ELF-1 (cell line): ENCODE measurements around the gene JOSD2.

ENCODE experiments used
- DNase-seq: peaks from one replicate; pipeline ENCODE4 v3.0.0-alpha.2; 2016; ENCODE audit warnings: low read depth, low spot score

Gene JOSD2, protein sequence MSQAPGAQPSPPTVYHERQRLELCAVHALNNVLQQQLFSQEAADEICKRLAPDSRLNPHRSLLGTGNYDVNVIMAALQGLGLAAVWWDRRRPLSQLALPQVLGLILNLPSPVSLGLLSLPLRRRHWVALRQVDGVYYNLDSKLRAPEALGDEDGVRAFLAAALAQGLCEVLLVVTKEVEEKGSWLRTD

DNA sequence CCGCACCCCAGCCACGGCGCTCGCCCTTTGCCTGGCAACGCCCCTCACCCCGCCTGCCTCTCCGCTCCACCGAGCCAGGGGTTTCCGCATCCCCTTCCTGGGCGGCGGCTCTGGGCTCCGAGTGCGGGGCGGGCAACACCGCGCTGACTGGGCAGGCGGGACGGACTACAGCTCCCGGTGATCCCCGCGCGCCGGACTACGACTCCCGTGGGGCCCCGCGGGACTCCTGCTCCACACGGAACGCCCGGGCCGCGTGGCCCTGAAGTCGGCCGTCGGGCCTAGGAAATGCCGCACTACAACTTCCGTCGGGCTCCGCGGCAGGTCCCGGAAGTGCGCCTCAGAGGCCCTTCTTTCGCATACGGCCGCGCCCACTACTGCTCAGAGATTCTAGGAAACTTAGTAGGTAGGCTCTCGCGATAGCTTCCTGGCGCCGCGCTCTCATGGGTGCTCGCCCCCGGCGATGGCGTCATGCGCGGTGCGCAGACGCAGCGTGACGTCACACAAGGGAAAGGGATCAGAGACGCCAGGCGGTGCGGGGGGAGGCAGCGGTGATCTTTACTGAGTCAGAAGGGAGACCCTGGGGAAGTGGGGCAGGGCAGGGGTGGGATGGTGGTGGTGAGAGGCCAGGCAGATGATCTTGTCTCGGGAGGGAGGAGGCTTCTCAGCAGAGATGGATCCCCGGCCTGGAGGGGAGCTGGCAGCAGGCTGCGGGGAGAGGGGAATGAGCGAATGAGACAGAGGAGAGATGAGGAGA, at the start of gene JOSD2:
Gene JOSD2, minus strand, starts transcription at position 123 of the 754 bp plus-strand sequence. CDS start 760 bp downstream, outside the sequence.
- DNase-seq: peak; percentile 100

DNA sequence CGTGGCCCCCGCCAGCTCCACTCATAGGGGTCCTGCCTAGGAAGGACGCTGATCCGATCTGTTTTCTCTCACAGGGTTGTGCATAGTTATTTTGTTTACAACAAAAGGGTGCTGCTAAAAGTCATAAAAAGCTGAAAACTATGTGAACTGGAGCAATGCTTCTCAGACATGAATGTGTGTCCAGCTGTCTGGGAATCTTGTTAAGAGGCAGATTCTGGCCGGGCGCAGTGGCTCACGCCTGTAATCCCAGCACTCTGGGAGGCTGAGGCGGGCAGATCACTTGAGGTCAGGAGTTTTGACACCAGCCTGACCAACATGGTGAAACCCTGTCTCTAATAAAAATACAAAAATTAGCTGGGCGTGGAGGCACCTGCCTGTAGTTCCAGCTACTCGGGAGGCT, 48.6 kb upstream of the JOSD2 start:
- DNase-seq: no peak

GRCh38 chr19:50558449-50558848, 47.5 kb upstream of the JOSD2 start:
- DNase-seq: no peak

DNA sequence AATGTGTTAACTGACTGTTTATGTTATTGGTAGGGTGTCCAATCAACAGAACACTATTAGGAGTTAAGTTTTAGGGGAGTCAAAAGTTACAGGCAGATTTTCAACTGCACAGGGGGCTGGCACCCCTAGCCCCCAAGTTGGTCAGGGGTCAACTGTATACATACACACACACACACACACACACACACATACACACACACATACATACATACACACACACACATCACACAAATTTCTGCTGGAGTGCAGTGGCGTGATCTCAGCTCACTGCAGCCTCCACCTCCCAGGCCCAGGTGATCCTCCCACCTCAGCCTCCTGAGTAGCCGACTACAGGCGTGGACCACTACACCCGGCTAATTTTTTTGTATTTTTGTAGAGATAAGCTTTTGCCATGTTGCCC, 47.0 kb upstream of the JOSD2 start:
- no peak for DNase-seq

DNA sequence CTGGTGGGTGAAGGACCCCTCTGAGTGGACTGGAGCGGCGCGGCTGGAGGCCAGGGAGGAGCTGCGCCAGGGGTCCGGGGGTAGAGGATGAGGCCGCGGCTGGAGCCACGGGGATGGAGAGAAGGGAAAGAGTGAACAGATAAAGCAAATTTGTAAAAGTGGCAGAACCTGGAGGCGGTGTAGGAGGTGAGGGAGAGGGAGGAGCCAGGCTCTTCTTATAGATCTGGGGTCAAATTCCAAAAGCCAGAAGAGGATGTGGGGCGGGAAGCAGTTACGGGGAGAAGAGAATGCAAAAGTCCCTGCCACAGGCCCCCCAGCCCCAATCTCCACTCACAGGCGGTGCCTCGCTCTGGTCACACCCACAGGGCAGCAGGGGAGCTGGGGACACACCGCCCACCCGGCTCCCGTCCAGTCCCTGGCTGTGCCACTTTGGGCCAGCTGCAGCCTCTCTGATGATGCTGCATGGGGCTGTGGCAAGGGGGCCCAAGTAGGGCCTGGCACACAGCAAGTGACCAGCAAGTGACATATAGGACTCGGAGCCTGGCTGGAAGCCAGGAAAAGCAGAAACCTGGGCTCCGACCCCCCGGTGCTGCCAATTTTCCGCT, 46.1 kb upstream of the JOSD2 start:
- no peak for DNase-seq

GRCh38 chr19:50556282-50557008, 45.5 kb upstream of the JOSD2 start:
- peak; percentile 91 for DNase-seq

DNA sequence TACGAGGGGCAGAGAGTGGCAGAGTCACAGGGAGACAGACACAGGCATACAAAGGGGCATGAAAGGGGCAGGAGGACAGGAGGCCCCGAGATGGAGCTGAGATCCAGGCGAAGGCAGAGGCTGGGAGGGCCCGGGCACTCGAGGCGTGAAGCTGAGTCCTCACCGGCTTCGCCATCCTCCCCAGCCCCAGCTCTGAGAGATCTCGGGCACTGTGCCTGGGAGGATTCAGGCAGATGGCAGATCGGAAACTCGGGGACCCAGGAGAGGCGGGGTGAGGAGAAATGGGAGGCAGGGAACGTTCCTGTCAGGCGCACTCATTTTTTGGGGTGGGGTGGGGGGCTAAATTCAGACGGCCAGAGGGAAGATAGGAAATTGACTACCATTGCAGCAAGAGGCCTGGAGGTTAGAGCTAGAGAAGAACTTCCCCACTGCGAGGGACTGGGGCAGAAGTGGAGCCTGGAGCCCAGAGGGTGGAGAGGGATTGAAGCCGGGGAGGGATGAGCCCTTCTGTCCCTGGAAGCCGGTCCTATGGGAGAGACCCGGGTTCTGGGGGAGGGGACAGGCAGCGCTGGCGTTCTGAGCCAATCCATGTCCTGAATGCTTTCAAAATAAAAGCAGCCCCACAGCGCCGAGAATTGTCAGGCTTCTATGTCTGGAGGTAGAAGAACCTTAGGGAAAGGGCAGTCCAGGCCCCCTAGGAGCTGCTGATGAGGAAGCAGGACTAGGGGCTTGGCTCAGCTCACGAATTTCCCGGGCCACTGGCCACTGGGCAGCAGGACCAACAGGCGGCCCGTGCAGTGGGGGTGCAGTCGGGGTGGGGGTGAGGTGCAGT, 44.7 kb upstream of the JOSD2 start:
- peak; percentile 61 for DNase-seq

DNA sequence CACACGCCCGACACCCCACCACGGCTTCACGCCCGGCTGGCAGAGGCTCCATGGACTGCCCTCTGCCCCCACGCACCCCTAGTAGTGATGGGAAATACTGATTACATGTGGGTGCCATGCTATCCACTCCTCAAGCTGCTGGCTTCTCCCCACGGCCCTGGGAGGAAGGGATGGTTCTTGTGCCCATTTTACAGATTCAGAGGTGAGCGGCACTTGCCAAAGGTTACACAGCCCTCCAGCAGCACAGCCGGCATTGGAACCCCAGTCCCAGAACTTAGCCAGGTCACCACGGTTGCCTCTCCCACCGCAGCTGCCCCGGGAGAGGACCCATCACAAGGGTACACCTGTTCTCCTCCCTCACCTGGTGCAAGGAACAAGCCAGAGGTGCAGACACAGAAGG, 44.0 kb upstream of the JOSD2 start:
- no peak for DNase-seq

DNA sequence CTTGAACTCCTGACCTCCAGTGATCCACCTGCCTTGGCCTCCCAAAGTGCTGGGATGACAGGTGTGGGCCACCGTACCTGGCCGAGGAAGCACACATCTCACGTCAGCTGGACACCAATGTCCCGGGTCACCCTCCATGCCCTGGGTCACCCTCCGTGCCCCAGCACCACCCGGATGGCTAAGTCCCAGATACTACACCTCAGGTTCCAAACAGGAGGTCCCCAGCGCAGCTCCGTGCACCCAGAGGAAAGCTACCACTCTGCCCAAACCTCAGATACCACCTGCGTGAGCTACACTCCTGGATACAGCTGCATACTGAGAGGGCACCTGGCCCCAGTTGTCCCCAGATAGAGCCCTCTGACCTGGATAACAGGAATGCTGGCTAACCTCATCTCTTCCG, 43.2 kb upstream of the JOSD2 start:
- no peak for DNase-seq

DNA sequence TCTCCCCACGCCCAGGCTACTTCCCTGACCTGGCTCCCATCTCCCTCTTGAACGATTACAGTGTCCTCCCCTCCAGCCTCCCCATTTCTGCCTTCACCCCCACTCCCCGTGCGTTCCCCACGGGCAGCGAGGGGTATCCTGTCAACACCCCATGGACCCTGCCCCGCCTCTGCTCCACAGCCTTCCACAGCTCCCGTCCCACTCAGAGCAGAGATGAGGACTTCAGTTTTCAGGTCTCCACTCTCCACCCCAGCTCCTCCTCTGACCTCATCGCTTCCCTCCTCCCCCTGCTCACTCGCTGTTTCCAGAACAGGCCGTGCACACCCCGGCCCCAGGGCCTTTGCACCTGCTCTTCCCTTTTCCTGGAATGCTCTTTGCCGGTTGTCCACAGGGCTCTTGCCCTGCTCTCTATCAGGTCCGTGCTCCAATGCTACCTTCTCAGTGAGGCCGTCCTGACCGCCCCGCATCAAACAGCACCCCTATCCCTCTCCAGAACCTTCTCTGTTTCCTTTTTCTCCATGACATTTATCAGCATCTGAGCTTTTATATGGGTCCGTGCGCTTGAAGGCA, 42.2 kb upstream of the JOSD2 start:
- DNase-seq: no peak

GRCh38 chr19:50552540-50552939, 41.5 kb upstream of the JOSD2 start:
- no peak for DNase-seq

- DNase-seq: peak; percentile 48
Observed at GRCh38 chr19:50551715-50552187, 40.8 kb upstream of the JOSD2 start.

DNA sequence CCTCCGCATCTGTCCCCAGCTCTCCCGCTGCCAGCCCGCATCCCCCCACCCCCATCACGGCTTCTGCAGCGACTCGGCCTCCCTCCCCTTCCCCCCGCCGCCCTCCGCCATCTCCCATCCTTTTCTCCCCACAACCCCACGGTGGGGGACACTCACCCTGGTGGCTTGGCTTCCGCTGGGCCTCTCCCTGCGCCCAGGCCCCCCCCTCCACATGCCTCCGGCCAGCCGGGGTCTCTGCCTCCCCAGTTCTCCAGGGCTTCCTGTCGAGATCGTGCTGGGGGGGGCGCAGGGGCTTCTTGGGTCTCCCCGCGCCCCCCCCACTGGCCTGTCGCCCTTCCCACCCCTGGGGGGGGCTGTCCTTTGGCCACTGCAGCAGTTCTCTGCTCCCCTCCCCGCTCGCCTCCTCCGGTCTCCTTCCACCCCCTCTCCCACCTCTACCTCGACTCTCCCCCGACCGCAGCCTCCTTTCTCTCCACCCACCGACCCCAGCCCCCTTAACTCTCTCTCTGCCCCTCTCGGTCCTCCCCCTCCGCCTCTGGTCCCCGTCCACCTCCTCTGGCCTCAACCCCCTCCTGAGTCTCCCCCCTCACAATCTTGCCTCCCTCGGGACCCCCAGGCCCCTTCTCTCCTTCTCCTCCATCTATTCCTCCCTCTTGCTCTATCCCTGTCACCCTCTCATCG, 40.2 kb upstream of the JOSD2 start:
- DNase-seq: no peak

- DNase-seq: no peak
Observed at GRCh38 chr19:50550594-50550966, 39.6 kb upstream of the JOSD2 start.

DNA sequence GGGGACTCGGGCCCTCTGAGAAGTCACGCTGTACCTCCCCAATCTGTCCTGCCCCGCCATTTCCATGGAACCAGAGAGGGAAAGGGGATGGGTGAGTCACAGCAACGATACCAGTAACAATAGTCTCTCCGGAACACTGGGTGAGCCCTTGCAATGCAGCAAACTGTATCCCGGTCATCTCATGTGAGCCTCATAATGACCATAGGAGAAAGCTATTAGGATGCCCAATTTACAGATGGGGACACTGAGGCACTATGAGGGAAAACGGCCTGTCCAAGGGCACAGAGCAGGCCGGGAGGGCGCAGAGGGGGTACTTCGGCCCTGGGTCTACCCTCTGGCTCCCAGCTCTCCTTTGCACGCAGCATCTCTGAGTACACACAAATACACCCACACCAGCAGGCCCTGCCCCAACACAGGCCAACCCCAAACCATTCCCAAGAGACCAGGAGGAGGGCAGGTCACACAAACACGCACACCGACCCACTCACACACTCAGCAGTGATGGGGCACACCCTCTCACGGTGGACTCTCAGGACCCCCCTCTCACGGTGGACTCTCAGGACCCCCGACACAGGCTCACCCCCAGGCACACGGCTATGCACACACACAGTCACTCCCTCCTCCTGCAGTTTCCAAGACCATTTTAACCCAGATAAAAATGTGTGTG, 39.1 kb upstream of the JOSD2 start:
- DNase-seq: no peak

GRCh38 chr19:50549059-50549926, 38.3 kb upstream of the JOSD2 start:
- no peak for DNase-seq

- no peak for DNase-seq
Observed at GRCh38 chr19:50548191-50549058, 37.4 kb upstream of the JOSD2 start.
